WTC11 (cell line): Measurements from ENCODE around the gene WASF3. TPM values are rescaled to one million over a fixed set of nuclear protein-coding genes. Genes with fewer than 3 reads are reported as not detected.

Experiments
- ATAC-seq: fragments of 200-7000 bp; cut with Tn5 transposase; 2 replicates; pipeline ENCODE4 v1.10.0; 2021; ENCODE audit warnings: mild to moderate bottlenecking, moderate library complexity
- CTCF ChIA-PET: fragments of 300-600 bp; sonication (Branson Sonifier 250); formaldehyde crosslinking; loops from one replicate; lab custom pipeline; 2021; ENCODE audit warnings: antibody characterized with exemption; lab: Charles Lee
- POLR2A ChIA-PET: fragments of 350-600 bp; sonication (Branson Sonifier 250); formaldehyde crosslinking; loops from one replicate; lab custom pipeline; 2021; ENCODE audit warnings: antibody characterized with exemption; lab: Charles Lee
- DNase-seq: peaks from one replicate; pipeline ENCODE4 v3.0.0; 2021; ENCODE audit warnings: low spot score
- H3K27ac Mint-ChIP-seq: 2 replicates; pipeline ENCODE4 v1.8.0; 2021; ENCODE audit warnings: mixed read lengths
- H3K27me3 Mint-ChIP-seq: 2 replicates; pipeline ENCODE4 v1.8.0; 2021; ENCODE audit warnings: low read depth, mild to moderate bottlenecking, moderate library complexity, mixed read lengths
- H3K36me3 Mint-ChIP-seq: 2 replicates; pipeline ENCODE4 v1.8.0; 2021; ENCODE audit warnings: mixed read lengths
- H3K4me1 Mint-ChIP-seq: 2 replicates; pipeline ENCODE4 v1.8.0; 2022; ENCODE audit warnings: mixed read lengths
- H3K4me3 Mint-ChIP-seq: 2 replicates; pipeline ENCODE4 v1.8.0; 2021; ENCODE audit warnings: mild to moderate bottlenecking, moderate library complexity, mixed read lengths
- H3K9me3 Mint-ChIP-seq: 2 replicates; pipeline ENCODE4 v1.8.0; 2021; ENCODE audit warnings: mixed read lengths
- CREM ChIP-seq: sonication (generic); formaldehyde crosslinking; IDR thresholded peaks from 2 replicates; pipeline ENCODE4 v1.8.1; 2022; ENCODE audit warnings: mild to moderate bottlenecking, missing genetic modification reagents, moderate library complexity
- FOXJ3 ChIP-seq: sonication (generic); formaldehyde crosslinking; IDR thresholded peaks from 2 replicates; pipeline ENCODE4 v1.9.0; 2021; ENCODE audit warnings: missing genetic modification reagents, mild to moderate bottlenecking, borderline replicate concordance
- GABPB1 ChIP-seq: sonication (generic); formaldehyde crosslinking; IDR thresholded peaks from 2 replicates; pipeline ENCODE4 v1.8.1; 2023; ENCODE audit warnings: mild to moderate bottlenecking, missing genetic modification reagents
- GRHL2 ChIP-seq: fragments of 250-450 bp; sonication (Bioruptor Pico); IDR thresholded peaks from 2 replicates; pipeline ENCODE4 v1.8.0; 2022; ENCODE audit warnings: mild to moderate bottlenecking, moderate library complexity; ENCODE audit not compliant: insufficient replicate concordance, severe bottlenecking
- MXD4 ChIP-seq: fragments of 250-450 bp; sonication (Bioruptor Pico); IDR thresholded peaks from 2 replicates; pipeline ENCODE4 v1.8.0; 2021; ENCODE audit warnings: mild to moderate bottlenecking, moderate library complexity, borderline replicate concordance
- NFYB ChIP-seq: sonication (generic); formaldehyde crosslinking; conservative IDR thresholded peaks from 2 replicates; pipeline ENCODE4 v1.8.0; 2022; ENCODE audit warnings: low read depth, missing genetic modification reagents
- NR1H2 ChIP-seq: sonication (generic); formaldehyde crosslinking; IDR thresholded peaks from 2 replicates; pipeline ENCODE4 v1.9.0; 2021; ENCODE audit warnings: mild to moderate bottlenecking, moderate library complexity, missing genetic modification reagents
- NR3C1 ChIP-seq: sonication (generic); formaldehyde crosslinking; conservative IDR thresholded peaks from 2 replicates; pipeline ENCODE4 v1.8.1; 2023; ENCODE audit warnings: low read depth, mild to moderate bottlenecking, missing genetic modification reagents
- SMAD4 ChIP-seq: sonication (generic); formaldehyde crosslinking; IDR thresholded peaks from 2 replicates; pipeline ENCODE4 v1.8.0; 2022; ENCODE audit warnings: mild to moderate bottlenecking, missing genetic modification reagents
- ZNF396 ChIP-seq: fragments of 250-450 bp; sonication (Bioruptor Pico); IDR thresholded peaks from 2 replicates; pipeline ENCODE4 v1.8.0; 2021; ENCODE audit warnings: mild to moderate bottlenecking, moderate library complexity, borderline replicate concordance
- ZNF423 ChIP-seq: fragments of 250-450 bp; sonication (Bioruptor Pico); IDR thresholded peaks from 2 replicates; pipeline ENCODE4 v2.1.2; 2022; ENCODE audit warnings: mild to moderate bottlenecking, moderate library complexity
- total RNA-seq: library from RNA; stranded (reverse); gene quantifications from 3 replicates; pipeline ENCODE4 v1.2.3, GENCODE V29; 2021
- TF ChIP-seq, protein P1 (sequence below): sonication (generic); formaldehyde crosslinking; IDR thresholded peaks from 2 replicates; pipeline ENCODE4 v1.8.0; 2022; ENCODE audit warnings: missing genetic modification reagents
- TF ChIP-seq, protein P2 (sequence below): sonication (generic); formaldehyde crosslinking; conservative IDR thresholded peaks from 2 replicates; pipeline ENCODE4 v1.8.1; 2023; ENCODE audit warnings: mild to moderate bottlenecking, low read depth, missing genetic modification reagents, moderate library complexity
- TF ChIP-seq, protein P3 (sequence below): sonication (generic); formaldehyde crosslinking; IDR thresholded peaks from 2 replicates; pipeline ENCODE4 v1.8.1; 2023; ENCODE audit warnings: mild to moderate bottlenecking, missing genetic modification reagents
- TF ChIP-seq, protein P4 (sequence below): sonication (generic); formaldehyde crosslinking; IDR thresholded peaks from 2 replicates; pipeline ENCODE4 v1.8.1; 2023; ENCODE audit warnings: mild to moderate bottlenecking, missing genetic modification reagents, borderline replicate concordance
- TF ChIP-seq, protein P5 (sequence below): sonication (generic); formaldehyde crosslinking; IDR thresholded peaks from 2 replicates; pipeline ENCODE4 v1.8.1; 2022; ENCODE audit warnings: low read depth, mild to moderate bottlenecking, moderate library complexity, missing genetic modification reagents, borderline replicate concordance
- TF ChIP-seq, protein P6 (sequence below): fragments of 250-450 bp; sonication (Bioruptor Pico); IDR thresholded peaks from 2 replicates; pipeline ENCODE4 v1.8.0; 2021; ENCODE audit warnings: mild to moderate bottlenecking
- TF ChIP-seq, protein P7 (sequence below): sonication (generic); formaldehyde crosslinking; IDR thresholded peaks from 2 replicates; pipeline ENCODE4 v1.8.0; 2022; ENCODE audit warnings: mild to moderate bottlenecking, missing genetic modification reagents

The WASF3 gene
- total RNA-seq, 1 experiment from 2014 or later, result 26.8 TPM

DNA sequence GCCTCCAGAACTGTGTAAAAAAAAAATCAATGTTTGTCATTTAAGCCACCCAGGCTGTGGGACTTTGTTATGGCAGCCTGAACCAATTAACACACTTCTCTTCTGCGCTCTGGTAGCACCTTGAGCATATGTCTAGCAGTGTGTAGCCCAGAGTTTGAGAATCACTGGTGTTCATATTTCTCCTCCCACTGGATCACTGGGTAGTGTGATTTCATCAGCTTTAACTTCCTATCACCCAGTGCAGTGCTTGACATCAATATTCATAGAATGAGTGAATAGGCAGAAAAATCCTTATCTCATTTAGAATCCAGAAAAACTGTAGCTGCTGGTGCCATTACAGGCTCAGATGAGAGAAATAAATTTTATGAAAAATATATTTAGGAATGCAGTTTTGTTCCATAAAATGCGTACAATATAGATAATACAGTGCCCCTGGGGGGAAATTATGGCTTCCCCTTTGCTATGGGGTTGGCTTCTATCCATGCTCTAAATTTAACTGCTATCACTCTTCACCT is 30.7 kb upstream of the WASF3 start (continued):
- TF ChIP-seq NFYB (CRISPR knock-in tag), result no peak
- no peak for TF ChIP-seq GRHL2 (CRISPR knock-in tag)

DNA sequence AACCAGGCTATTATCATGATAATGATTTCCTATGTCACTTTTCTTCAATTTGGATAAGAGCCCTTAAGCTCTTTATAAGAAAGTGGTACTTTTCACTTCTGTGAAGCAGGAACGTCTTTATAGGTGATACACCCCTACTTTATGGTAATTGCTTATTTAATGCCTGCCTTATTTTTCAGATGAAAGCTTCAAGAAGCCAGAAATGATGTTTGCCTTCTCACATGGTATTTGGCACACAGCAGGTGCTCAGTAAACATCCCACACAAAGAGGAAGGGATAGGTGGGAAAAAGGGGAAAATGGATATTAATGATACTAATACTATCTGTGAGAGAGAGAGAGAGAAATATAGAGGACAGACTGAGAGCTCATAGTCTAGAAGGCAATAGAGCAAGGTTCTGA is 29.0 kb upstream of the WASF3 start:
- Mint-ChIP-seq H3K27me3 (no peaks in the 10 kb centered on the region), H3K4me3 (no peak overlapping the region), H3K9me3 (no peaks in the 10 kb centered on the region), H3K27ac (no peak overlapping the region), H3K36me3 (no peaks in the 10 kb centered on the region), H3K4me1 (peaks cover 33% of the 10 kb centered on the region)
- DNase-seq (no peak), ATAC-seq (no peak)
- POLR2A ChIA-PET, result interaction anchor here (1.3 kb wide), 1 partner anchor 11 kb away, joined by 4 read pairs; no protein-coding TSS in a partner anchor
- CTCF ChIA-PET, result interaction anchor here (1.0 kb wide), 1 partner anchor 77 kb away, joined by 3 read pairs; no protein-coding TSS in a partner anchor
- TF ChIP-seq, protein P1, sequence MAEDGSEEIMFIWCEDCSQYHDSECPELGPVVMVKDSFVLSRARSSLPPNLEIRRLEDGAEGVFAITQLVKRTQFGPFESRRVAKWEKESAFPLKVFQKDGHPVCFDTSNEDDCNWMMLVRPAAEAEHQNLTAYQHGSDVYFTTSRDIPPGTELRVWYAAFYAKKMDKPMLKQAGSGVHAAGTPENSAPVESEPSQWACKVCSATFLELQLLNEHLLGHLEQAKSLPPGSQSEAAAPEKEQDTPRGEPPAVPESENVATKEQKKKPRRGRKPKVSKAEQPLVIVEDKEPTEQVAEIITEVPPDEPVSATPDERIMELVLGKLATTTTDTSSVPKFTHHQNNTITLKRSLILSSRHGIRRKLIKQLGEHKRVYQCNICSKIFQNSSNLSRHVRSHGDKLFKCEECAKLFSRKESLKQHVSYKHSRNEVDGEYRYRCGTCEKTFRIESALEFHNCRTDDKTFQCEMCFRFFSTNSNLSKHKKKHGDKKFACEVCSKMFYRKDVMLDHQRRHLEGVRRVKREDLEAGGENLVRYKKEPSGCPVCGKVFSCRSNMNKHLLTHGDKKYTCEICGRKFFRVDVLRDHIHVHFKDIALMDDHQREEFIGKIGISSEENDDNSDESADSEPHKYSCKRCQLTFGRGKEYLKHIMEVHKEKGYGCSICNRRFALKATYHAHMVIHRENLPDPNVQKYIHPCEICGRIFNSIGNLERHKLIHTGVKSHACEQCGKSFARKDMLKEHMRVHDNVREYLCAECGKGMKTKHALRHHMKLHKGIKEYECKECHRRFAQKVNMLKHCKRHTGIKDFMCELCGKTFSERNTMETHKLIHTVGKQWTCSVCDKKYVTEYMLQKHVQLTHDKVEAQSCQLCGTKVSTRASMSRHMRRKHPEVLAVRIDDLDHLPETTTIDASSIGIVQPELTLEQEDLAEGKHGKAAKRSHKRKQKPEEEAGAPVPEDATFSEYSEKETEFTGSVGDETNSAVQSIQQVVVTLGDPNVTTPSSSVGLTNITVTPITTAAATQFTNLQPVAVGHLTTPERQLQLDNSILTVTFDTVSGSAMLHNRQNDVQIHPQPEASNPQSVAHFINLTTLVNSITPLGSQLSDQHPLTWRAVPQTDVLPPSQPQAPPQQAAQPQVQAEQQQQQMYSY (CRISPR knock-in tag), result no peak
- no peak for TF ChIP-seq MXD4 (CRISPR knock-in tag)
- TF ChIP-seq NR3C1, result no peak
- no peak for TF ChIP-seq ZNF396
- TF ChIP-seq, protein P2, sequence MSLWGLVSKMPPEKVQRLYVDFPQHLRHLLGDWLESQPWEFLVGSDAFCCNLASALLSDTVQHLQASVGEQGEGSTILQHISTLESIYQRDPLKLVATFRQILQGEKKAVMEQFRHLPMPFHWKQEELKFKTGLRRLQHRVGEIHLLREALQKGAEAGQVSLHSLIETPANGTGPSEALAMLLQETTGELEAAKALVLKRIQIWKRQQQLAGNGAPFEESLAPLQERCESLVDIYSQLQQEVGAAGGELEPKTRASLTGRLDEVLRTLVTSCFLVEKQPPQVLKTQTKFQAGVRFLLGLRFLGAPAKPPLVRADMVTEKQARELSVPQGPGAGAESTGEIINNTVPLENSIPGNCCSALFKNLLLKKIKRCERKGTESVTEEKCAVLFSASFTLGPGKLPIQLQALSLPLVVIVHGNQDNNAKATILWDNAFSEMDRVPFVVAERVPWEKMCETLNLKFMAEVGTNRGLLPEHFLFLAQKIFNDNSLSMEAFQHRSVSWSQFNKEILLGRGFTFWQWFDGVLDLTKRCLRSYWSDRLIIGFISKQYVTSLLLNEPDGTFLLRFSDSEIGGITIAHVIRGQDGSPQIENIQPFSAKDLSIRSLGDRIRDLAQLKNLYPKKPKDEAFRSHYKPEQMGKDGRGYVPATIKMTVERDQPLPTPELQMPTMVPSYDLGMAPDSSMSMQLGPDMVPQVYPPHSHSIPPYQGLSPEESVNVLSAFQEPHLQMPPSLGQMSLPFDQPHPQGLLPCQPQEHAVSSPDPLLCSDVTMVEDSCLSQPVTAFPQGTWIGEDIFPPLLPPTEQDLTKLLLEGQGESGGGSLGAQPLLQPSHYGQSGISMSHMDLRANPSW (CRISPR knock-in tag), result no peak
- no peak for TF ChIP-seq ZNF423 (CRISPR knock-in tag)
- TF ChIP-seq, protein P3, sequence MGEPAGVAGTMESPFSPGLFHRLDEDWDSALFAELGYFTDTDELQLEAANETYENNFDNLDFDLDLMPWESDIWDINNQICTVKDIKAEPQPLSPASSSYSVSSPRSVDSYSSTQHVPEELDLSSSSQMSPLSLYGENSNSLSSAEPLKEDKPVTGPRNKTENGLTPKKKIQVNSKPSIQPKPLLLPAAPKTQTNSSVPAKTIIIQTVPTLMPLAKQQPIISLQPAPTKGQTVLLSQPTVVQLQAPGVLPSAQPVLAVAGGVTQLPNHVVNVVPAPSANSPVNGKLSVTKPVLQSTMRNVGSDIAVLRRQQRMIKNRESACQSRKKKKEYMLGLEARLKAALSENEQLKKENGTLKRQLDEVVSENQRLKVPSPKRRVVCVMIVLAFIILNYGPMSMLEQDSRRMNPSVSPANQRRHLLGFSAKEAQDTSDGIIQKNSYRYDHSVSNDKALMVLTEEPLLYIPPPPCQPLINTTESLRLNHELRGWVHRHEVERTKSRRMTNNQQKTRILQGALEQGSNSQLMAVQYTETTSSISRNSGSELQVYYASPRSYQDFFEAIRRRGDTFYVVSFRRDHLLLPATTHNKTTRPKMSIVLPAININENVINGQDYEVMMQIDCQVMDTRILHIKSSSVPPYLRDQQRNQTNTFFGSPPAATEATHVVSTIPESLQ (CRISPR knock-in tag), result no peak
- TF ChIP-seq, protein P4, sequence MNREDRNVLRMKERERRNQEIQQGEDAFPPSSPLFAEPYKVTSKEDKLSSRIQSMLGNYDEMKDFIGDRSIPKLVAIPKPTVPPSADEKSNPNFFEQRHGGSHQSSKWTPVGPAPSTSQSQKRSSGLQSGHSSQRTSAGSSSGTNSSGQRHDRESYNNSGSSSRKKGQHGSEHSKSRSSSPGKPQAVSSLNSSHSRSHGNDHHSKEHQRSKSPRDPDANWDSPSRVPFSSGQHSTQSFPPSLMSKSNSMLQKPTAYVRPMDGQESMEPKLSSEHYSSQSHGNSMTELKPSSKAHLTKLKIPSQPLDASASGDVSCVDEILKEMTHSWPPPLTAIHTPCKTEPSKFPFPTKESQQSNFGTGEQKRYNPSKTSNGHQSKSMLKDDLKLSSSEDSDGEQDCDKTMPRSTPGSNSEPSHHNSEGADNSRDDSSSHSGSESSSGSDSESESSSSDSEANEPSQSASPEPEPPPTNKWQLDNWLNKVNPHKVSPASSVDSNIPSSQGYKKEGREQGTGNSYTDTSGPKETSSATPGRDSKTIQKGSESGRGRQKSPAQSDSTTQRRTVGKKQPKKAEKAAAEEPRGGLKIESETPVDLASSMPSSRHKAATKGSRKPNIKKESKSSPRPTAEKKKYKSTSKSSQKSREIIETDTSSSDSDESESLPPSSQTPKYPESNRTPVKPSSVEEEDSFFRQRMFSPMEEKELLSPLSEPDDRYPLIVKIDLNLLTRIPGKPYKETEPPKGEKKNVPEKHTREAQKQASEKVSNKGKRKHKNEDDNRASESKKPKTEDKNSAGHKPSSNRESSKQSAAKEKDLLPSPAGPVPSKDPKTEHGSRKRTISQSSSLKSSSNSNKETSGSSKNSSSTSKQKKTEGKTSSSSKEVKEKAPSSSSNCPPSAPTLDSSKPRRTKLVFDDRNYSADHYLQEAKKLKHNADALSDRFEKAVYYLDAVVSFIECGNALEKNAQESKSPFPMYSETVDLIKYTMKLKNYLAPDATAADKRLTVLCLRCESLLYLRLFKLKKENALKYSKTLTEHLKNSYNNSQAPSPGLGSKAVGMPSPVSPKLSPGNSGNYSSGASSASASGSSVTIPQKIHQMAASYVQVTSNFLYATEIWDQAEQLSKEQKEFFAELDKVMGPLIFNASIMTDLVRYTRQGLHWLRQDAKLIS (CRISPR knock-in tag), result no peak
- TF ChIP-seq CREM (CRISPR knock-in tag), result no peak
- TF ChIP-seq, protein P5, sequence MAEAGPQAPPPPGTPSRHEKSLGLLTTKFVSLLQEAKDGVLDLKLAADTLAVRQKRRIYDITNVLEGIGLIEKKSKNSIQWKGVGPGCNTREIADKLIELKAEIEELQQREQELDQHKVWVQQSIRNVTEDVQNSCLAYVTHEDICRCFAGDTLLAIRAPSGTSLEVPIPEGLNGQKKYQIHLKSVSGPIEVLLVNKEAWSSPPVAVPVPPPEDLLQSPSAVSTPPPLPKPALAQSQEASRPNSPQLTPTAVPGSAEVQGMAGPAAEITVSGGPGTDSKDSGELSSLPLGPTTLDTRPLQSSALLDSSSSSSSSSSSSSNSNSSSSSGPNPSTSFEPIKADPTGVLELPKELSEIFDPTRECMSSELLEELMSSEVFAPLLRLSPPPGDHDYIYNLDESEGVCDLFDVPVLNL (CRISPR knock-in tag), result no peak
- TF ChIP-seq, protein P6, sequence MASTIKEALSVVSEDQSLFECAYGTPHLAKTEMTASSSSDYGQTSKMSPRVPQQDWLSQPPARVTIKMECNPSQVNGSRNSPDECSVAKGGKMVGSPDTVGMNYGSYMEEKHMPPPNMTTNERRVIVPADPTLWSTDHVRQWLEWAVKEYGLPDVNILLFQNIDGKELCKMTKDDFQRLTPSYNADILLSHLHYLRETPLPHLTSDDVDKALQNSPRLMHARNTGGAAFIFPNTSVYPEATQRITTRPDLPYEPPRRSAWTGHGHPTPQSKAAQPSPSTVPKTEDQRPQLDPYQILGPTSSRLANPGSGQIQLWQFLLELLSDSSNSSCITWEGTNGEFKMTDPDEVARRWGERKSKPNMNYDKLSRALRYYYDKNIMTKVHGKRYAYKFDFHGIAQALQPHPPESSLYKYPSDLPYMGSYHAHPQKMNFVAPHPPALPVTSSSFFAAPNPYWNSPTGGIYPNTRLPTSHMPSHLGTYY (CRISPR knock-in tag), result no peak
- TF ChIP-seq, protein P7, sequence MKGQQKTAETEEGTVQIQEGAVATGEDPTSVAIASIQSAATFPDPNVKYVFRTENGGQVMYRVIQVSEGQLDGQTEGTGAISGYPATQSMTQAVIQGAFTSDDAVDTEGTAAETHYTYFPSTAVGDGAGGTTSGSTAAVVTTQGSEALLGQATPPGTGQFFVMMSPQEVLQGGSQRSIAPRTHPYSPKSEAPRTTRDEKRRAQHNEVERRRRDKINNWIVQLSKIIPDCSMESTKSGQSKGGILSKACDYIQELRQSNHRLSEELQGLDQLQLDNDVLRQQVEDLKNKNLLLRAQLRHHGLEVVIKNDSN (CRISPR knock-in tag), result no peak
- no peak for TF ChIP-seq FOXJ3 (CRISPR knock-in tag)
- TF ChIP-seq NR1H2, result no peak
- TF ChIP-seq GABPB1 (CRISPR knock-in tag), result no peak
- TF ChIP-seq SMAD4 (CRISPR knock-in tag), result no peak
